Esophagus muscularis mucosa (tissue), 4 donors: Measurements from ENCODE around the gene KCNMB2. TPM values are rescaled to one million over a fixed set of nuclear protein-coding genes. Genes with fewer than 3 reads are reported as not detected.

Source experiments
- DNase-seq: peaks from one replicate; pipeline ENCODE4 v3.0.0-alpha.2; 2017; ENCODE audit errors: extremely low spot score
- H3K27ac ChIP-seq, 4 donors: fragments of 200-600 bp; sonication (generic); replicated peaks in 1 of 4; 1 replicate in 3 of 4; 2 replicates in 1 of 4; pipeline ENCODE4 v1.5.1; 2016 to 2019; ENCODE audit warnings: mild to moderate bottlenecking in 1 of 4
- H3K27me3 ChIP-seq, 4 donors: fragments of 200-600 bp; sonication (generic); one replicate each; pipeline versions ENCODE4 v1.5.1 to v1.6.0; 2016 to 2019
- H3K36me3 ChIP-seq, 4 donors: fragments of 200-600 bp; sonication (generic); one replicate each; pipeline ENCODE4 v1.5.1; 2016 to 2019
- H3K4me1 ChIP-seq, 4 donors: fragments of 200-600 bp; sonication (generic); one replicate each; pipeline ENCODE4 v1.5.1; 2016 to 2019
- H3K4me3 ChIP-seq, 4 donors: fragments of 200-600 bp; sonication (generic); 1 replicate in 2 of 4; 2 replicates in 2 of 4; pipeline ENCODE4 v1.5.1; 2016 to 2019; ENCODE audit warnings: mild to moderate bottlenecking in 4 of 4, moderate library complexity in 1 of 4
- H3K9me3 ChIP-seq, 4 donors: fragments of 200-600 bp; sonication (generic); 1 replicate in 3 of 4; 2 replicates in 1 of 4; pipeline ENCODE4 v1.5.1; 2016 to 2019
- EP300 ChIP-seq: sonication (generic); formaldehyde crosslinking; IDR thresholded peaks from one replicate; pipeline ENCODE4 v1.6.1; 2017; ENCODE audit warnings: antibody characterized with exemption
- POLR2A ChIP-seq: fragments of 450-650 bp; IDR thresholded peaks from one replicate; pipeline ENCODE4 v1.6.1; 2017; ENCODE audit warnings: antibody characterized with exemption, moderate library complexity, mild to moderate bottlenecking, low read depth
- POLR2AphosphoS5 ChIP-seq, 2 donors: sonication (generic); formaldehyde crosslinking; IDR thresholded peaks; one replicate each; pipeline ENCODE4 v1.6.1; 2017; ENCODE audit warnings: antibody characterized with exemption in 2 of 2
- WGBS: methylation state at CpG from one replicate; pipeline ENCODE4 v1.1.5; 2018; 5-methylcytosine and 5-hydroxymethylcytosine counted together
- intact Hi-C: fragments of 100-400 bp; cut with DNase I; formaldehyde crosslinking; loops from one replicate; pipeline ENCODE4 v1.15.1; 2023
- total RNA-seq, 4 donors: library from RNA; depleted of rRNA; stranded (reverse); fragments of >200 nt; gene quantifications; one replicate each; pipeline versions ENCODE4 v1.1.0 to v1.2.1, GENCODE V29; 2016
- TF ChIP-seq, protein P1 (sequence below), 3 experiments: fragments of 200-600 bp in 2 of 3; fragments of 450-650 bp in 1 of 3; sonication (generic) in 2 of 3; IDR thresholded peaks; one replicate each; pipeline ENCODE4 v1.5.1; 2017 to 2019; ENCODE audit warnings: antibody characterized with exemption in 3 of 3, mild to moderate bottlenecking in 2 of 3, moderate library complexity in 1 of 3

Gene KCNMB2
- total RNA-seq, 4 donors from 2014 or later: 0.17 to 0.40 TPM; not detected in 2

DNA sequence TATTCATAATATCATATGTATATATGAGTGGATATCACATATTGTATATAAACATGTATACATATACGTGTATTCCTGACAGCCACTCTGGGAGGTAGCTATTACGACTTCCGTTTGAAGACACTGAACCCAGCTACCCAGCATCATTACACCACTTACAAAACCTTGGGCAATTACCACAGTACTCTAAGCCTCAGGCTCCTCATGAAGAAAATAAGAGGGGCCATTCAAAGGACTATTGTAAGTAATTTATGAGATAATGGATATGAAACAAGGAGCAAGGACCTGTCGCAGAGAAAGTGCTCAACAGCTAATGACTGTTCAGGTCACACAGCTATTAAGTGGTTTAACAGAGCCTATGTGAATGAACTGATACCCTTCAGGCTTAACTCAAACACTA lies 52.4 kb downstream of the KCNMB2 start:
- Histone ChIP-seq H3K36me3 (no peaks in the 10 kb centered on the region), H3K4me3 (no peak overlapping the region), H3K27me3 (no peaks in the 10 kb centered on the region), H3K9me3 (no peaks in the 10 kb centered on the region), H3K4me1 (peaks cover 0 to 13% (median 2%) of the 10 kb centered on the region in 4 donors), H3K27ac (no peak overlapping the region)
- intact Hi-C loops: no loop called here
- no peak for DNase-seq
- 100% methylated on average over 4 of the region's 4 CpGs for WGBS
- no peak for TF ChIP-seq POLR2AphosphoS5 (IDR thresholded peaks at IDR 0.05)
- no peak for TF ChIP-seq EP300
- no peak for TF ChIP-seq POLR2A
- TF ChIP-seq, protein P1, sequence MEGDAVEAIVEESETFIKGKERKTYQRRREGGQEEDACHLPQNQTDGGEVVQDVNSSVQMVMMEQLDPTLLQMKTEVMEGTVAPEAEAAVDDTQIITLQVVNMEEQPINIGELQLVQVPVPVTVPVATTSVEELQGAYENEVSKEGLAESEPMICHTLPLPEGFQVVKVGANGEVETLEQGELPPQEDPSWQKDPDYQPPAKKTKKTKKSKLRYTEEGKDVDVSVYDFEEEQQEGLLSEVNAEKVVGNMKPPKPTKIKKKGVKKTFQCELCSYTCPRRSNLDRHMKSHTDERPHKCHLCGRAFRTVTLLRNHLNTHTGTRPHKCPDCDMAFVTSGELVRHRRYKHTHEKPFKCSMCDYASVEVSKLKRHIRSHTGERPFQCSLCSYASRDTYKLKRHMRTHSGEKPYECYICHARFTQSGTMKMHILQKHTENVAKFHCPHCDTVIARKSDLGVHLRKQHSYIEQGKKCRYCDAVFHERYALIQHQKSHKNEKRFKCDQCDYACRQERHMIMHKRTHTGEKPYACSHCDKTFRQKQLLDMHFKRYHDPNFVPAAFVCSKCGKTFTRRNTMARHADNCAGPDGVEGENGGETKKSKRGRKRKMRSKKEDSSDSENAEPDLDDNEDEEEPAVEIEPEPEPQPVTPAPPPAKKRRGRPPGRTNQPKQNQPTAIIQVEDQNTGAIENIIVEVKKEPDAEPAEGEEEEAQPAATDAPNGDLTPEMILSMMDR (IDR thresholded peaks at IDR 0.05): no peak

GRCh38 chr3:178593786-178594185 lies 57.5 kb downstream of the KCNMB2 start:
- H3K27ac ChIP-seq: no peak overlapping the region
- TF ChIP-seq POLR2AphosphoS5 (IDR thresholded peaks at IDR 0.05) (no peak), POLR2A (no peak), EP300 (no peak)
- TF ChIP-seq, protein P1 (IDR thresholded peaks at IDR 0.05): no peak
- H3K36me3 ChIP-seq: no peaks in the 10 kb centered on the region
- intact Hi-C loops: no loop called here
- 96% methylated on average over 1 of the region's 1 CpG for whole genome bisulfite sequencing
- no peaks in the 10 kb centered on the region for H3K27me3 ChIP-seq
- H3K4me3 ChIP-seq: no peak overlapping the region
- no peak for DNase-seq
- no peaks in the 10 kb centered on the region for H3K9me3 ChIP-seq
- no peaks in the 10 kb centered on the region for H3K4me1 ChIP-seq

- Histone ChIP-seq H3K27me3 (no peaks in the 10 kb centered on the region), H3K27ac (no peak overlapping the region), H3K4me1 (no peaks in the 10 kb centered on the region), H3K4me3 (no peak overlapping the region), H3K9me3 (no peaks in the 10 kb centered on the region), H3K36me3 (no peaks in the 10 kb centered on the region)
- DNase-seq: no peak
- intact Hi-C loops: no loop called here
- TF ChIP-seq EP300 (no peak), POLR2AphosphoS5 (IDR thresholded peaks at IDR 0.05) (no peak)
- 66% methylated on average over 2 of the region's 2 CpGs for WGBS
Observed at GRCh38 chr3:178597371-178597770, 61.1 kb downstream of the KCNMB2 start.

DNA sequence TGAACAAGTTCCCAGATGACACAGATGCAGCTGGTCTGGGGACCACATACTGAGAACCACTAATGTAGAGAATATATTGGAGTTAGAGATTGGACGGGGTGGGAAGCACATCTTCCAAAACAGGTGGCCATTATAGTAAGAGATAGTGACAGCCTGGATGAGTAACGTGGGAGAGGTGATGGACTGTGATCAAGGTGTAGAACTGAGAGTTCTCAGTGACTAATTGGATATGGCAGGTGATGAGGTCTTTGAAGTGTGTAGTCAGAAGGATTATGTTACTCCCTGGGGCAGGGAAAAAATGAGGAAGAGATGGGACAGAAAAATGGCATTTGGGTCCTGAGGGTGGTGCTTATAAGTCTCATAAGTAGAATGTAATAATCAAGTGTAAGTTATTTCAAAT lies 66.6 kb downstream of the KCNMB2 start:
- no peak for DNase-seq
- WGBS: 91% methylated on average over 1 of the region's 2 CpGs
- H3K27ac ChIP-seq: no peak overlapping the region
- no peaks in the 10 kb centered on the region for H3K27me3 ChIP-seq
- no peaks in the 10 kb centered on the region for H3K4me1 ChIP-seq
- no peak overlapping the region for H3K4me3 ChIP-seq
- no peaks in the 10 kb centered on the region for H3K36me3 ChIP-seq
- intact Hi-C loops: no loop called here
- TF ChIP-seq, protein P1 (IDR thresholded peaks at IDR 0.05): no peak
- TF ChIP-seq EP300 (no peak), POLR2A (no peak), POLR2AphosphoS5 (IDR thresholded peaks at IDR 0.05) (no peak)
- no peaks in the 10 kb centered on the region for H3K9me3 ChIP-seq

DNA sequence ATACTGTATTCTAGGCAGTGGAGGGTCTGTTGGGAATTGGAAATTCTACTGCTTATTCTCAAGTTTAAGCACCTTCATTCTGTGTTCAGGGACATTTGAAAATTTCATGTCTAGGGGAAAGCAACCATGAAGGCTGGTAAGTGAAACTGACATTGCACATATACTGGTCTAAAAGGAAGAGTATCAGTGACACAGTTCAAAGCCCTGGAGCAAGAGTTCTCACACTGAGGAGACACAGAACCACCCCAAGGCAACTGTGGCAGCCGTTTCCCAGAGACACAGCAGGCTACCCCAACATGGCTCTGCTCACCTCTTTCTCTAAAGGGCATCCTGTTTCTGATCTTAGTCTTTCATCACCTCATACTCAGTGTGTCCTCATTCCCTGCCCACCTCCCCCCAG lies 67.5 kb downstream of the KCNMB2 start:
- TF ChIP-seq, protein P1 (IDR thresholded peaks at IDR 0.05): no peak
- TF ChIP-seq POLR2AphosphoS5 (IDR thresholded peaks at IDR 0.05) (no peak), POLR2A (no peak), EP300 (no peak)
- no peak overlapping the region for H3K4me3 ChIP-seq

More for the DNA sequence above, 67.5 kb downstream of the KCNMB2 start:
- Histone ChIP-seq H3K9me3 (no peaks in the 10 kb centered on the region), H3K27me3 (no peaks in the 10 kb centered on the region), H3K27ac (no peak overlapping the region), H3K4me1 (no peaks in the 10 kb centered on the region), H3K36me3 (no peaks in the 10 kb centered on the region)
- no peak for DNase-seq
- intact Hi-C loops: no loop called here
- 64% methylated on average over 1 of the region's 1 CpG for WGBS
